ENCODE measurements around the gene PLCL2. TPM values are rescaled to one million over a fixed set of nuclear protein-coding genes. Genes with fewer than 3 reads are reported as not detected.

Gene PLCL2
- total RNA-seq, 1 experiment from 2014 or later = 0.07 TPM

- H3K36me3 Mint-ChIP-seq (ENCODE audit: insufficient read depth, unreplicated experiment) = no peaks in the 10 kb centered on the region
- BruUV-seq (replicated peaks) = no TSS peak
- no peak for DNase-seq
- H3K36me3 ChIP-seq (ENCODE audit: control insufficient read depth, insufficient read depth, low read length) = no peaks in the 10 kb centered on the region
- no peaks in the 10 kb centered on the region for H3K4me1 Mint-ChIP-seq (ENCODE audit: low read depth, unreplicated experiment)
- peaks cover 9% of the 10 kb centered on the region for H3K27me3 Mint-ChIP-seq (ENCODE audit: insufficient read depth, unreplicated experiment)
- no peaks in the 10 kb centered on the region for H3K4me1 ChIP-seq
- POLR2A ChIA-PET = no interaction called here
- no peak overlapping the region for H3K27ac Mint-ChIP-seq (ENCODE audit: unreplicated experiment)
- no peak overlapping the region for H3K4me3 Mint-ChIP-seq (ENCODE audit: unreplicated experiment)
- intact Hi-C loops (cut with micrococcal nuclease; ENCODE audit: unreplicated experiment) = no loop called here
- no peaks in the 10 kb centered on the region for H3K27me3 ChIP-seq (replicated peaks; ENCODE audit: control insufficient read depth, insufficient read depth, low read length)
- CTCF ChIA-PET = no interaction called here
- no peak overlapping the region for H3K4me3 ChIP-seq (ENCODE audit: low read depth, low read length)
- peaks cover 10% of the 10 kb centered on the region for H3K9me3 Mint-ChIP-seq (ENCODE audit: unreplicated experiment)
- no peaks in the 10 kb centered on the region for H3K9me3 ChIP-seq
- TF ChIP-seq CTCF (IDR thresholded peaks at IDR 0.05; ENCODE audit: insufficient read depth in 1 of 2, low read depth in 1 of 2, low read length in 1 of 2, severe bottlenecking in 1 of 2, unreplicated experiment in 1 of 2) = no peak
Observed at GRCh38 chr3:17075907-17076306, 191.2 kb downstream of the PLCL2 start.

- no peak for DNase-seq
- Mint-ChIP-seq H3K27me3 (ENCODE audit: insufficient read depth, unreplicated experiment) (peaks cover 9% of the 10 kb centered on the region), H3K4me1 (ENCODE audit: low read depth, unreplicated experiment) (no peaks in the 10 kb centered on the region), H3K4me3 (ENCODE audit: unreplicated experiment) (no peak overlapping the region), H3K27ac (ENCODE audit: unreplicated experiment) (no peak overlapping the region), H3K9me3 (ENCODE audit: unreplicated experiment) (peaks cover 10% of the 10 kb centered on the region), H3K36me3 (ENCODE audit: insufficient read depth, unreplicated experiment) (no peaks in the 10 kb centered on the region)
- POLR2A ChIA-PET = no interaction called here
- Histone ChIP-seq H3K9me3 (no peaks in the 10 kb centered on the region), H3K27me3 (replicated peaks; ENCODE audit: control insufficient read depth, insufficient read depth, low read length) (no peaks in the 10 kb centered on the region), H3K36me3 (ENCODE audit: control insufficient read depth, insufficient read depth, low read length) (no peaks in the 10 kb centered on the region), H3K4me1 (no peaks in the 10 kb centered on the region), H3K4me3 (ENCODE audit: low read depth, low read length) (no peak overlapping the region)
- no peak for TF ChIP-seq CTCF (IDR thresholded peaks at IDR 0.05; ENCODE audit: insufficient read depth in 1 of 2, low read depth in 1 of 2, low read length in 1 of 2, severe bottlenecking in 1 of 2, unreplicated experiment in 1 of 2)
- intact Hi-C loops (cut with micrococcal nuclease; ENCODE audit: unreplicated experiment) = no loop called here
- no TSS peak for BruUV-seq (replicated peaks)
- CTCF ChIA-PET = no interaction called here
Observed at GRCh38 chr3:17076940-17077605, 192.3 kb downstream of the PLCL2 start.

- no peaks in the 10 kb centered on the region for H3K4me1 Mint-ChIP-seq (ENCODE audit: low read depth, unreplicated experiment)
- peaks cover 10% of the 10 kb centered on the region for H3K9me3 Mint-ChIP-seq (ENCODE audit: unreplicated experiment)
- no peak overlapping the region for H3K4me3 ChIP-seq (ENCODE audit: low read depth, low read length)
- peaks cover 9% of the 10 kb centered on the region for H3K27me3 Mint-ChIP-seq (ENCODE audit: insufficient read depth, unreplicated experiment)
- H3K27ac Mint-ChIP-seq (ENCODE audit: unreplicated experiment) = no peak overlapping the region
- no peak for TF ChIP-seq CTCF (IDR thresholded peaks at IDR 0.05; ENCODE audit: insufficient read depth in 1 of 2, low read depth in 1 of 2, low read length in 1 of 2, severe bottlenecking in 1 of 2, unreplicated experiment in 1 of 2)
- no peaks in the 10 kb centered on the region for H3K4me1 ChIP-seq
- no peaks in the 10 kb centered on the region for H3K27me3 ChIP-seq (replicated peaks; ENCODE audit: control insufficient read depth, insufficient read depth, low read length)
- H3K9me3 ChIP-seq = no peaks in the 10 kb centered on the region
- CTCF ChIA-PET = no interaction called here
- no peak for DNase-seq
- BruUV-seq (replicated peaks) = no TSS peak
- H3K36me3 ChIP-seq (ENCODE audit: control insufficient read depth, insufficient read depth, low read length) = no peaks in the 10 kb centered on the region
- intact Hi-C loops (cut with micrococcal nuclease; ENCODE audit: unreplicated experiment) = no loop called here
- no peak overlapping the region for H3K4me3 Mint-ChIP-seq (ENCODE audit: unreplicated experiment)
- POLR2A ChIA-PET = no interaction called here
- no peaks in the 10 kb centered on the region for H3K36me3 Mint-ChIP-seq (ENCODE audit: insufficient read depth, unreplicated experiment)
Observed at GRCh38 chr3:17077606-17078005, 192.9 kb downstream of the PLCL2 start.
